Activated CD8-positive, alpha-beta memory T cell treated with anti-CD3 and anti-CD28 coated beads for 48 hours (primary cell): ENCODE data around the gene TUBA3E.
"Not testable (repeated sequence)": the region's sequence is repeated elsewhere in the genome, so short reads cannot be mapped to it uniquely, and the experiment has no call there.

Source experiments
- DNase-seq, 3 experiments: peaks; one replicate each; pipeline ENCODE4 v3.0.0-alpha.2; 2020; ENCODE audit warnings: low read depth in 2 of 3, low spot score in 2 of 3

Gene TUBA3E

DNA sequence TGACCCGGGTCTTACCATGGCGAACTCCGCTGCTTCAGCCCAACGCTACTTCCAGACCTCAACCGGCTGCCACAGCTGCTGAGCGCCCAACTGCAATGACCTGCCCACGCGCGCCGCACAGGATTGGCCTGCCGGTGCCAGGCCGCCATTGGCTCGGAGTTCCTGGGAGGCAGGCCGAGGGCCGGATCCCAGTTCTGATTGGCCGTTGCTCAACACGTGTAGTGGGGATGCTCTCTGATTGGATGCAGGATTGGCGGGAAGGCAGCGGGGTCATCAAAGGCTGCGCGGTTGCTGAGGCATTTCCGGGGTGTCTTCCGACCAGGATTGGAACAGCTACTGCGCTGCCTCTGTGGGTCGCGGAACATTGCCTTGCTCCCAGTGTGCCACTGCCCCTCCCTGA is at the start of gene TUBA3E:
TUBA3E (minus strand) TSS at position 97 of the 400 bp plus-strand sequence; CDS start at position 18, 79 bp downstream.
- DNase-seq, result no peak

DNA sequence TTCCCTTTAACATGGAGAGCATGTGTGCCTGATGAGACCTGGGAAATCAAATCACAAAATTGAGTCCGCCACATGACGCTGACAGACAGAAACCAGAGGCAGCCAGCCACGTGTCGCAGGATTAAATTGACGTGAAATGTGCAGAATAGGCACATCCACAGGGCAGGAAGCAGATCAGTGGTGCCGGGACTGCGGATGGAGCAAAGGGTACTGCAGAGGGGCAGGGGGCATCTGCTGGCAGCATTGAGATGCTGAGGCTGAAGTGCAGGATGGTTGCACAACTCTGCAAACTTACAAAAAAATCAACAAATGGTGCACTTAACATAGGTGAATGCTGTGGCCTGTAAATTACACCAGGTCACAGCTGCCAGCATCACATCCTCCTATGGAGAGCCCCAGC is 48.2 kb upstream of the TUBA3E start:
- no peak for DNase-seq

DNA sequence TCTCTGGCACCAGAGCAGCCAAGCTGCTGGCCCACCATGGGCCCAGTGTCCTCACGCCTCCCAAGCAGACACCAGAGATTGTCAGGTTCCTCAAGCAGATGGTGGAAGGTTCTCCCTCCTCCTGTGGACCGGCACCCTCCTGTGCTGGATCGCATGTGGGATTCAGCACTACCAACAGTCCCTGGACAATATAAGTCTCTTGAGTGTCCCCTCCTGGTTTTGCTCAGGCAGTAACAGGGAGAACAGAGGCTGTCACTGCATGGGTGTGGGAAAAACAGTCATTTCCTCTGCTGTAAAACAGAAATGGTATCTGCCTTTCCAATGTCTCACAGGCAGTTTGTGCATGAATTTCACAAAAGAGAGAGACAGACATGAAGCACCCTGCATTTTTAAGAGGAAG is 47.7 kb upstream of the TUBA3E start:
- DNase-seq, result no peak

DNA sequence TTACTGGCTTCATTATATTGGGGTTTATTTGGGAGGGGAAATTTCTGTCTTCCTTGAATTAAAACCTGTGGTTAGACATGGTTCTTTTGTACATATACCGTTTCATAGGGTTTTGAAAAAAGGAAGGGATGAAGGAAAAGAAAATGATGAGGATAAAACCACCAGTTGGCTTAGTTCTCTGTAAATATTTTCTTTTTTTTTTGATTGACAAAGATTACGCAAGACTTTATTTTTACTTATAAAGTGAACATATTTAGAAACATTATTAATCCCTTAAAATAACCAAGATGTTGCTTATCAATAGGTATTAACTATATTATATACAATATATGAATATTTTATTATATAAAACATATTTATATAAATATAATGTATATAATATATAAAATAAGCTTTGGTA is 45.1 kb upstream of the TUBA3E start:
- no peak for DNase-seq

DNA sequence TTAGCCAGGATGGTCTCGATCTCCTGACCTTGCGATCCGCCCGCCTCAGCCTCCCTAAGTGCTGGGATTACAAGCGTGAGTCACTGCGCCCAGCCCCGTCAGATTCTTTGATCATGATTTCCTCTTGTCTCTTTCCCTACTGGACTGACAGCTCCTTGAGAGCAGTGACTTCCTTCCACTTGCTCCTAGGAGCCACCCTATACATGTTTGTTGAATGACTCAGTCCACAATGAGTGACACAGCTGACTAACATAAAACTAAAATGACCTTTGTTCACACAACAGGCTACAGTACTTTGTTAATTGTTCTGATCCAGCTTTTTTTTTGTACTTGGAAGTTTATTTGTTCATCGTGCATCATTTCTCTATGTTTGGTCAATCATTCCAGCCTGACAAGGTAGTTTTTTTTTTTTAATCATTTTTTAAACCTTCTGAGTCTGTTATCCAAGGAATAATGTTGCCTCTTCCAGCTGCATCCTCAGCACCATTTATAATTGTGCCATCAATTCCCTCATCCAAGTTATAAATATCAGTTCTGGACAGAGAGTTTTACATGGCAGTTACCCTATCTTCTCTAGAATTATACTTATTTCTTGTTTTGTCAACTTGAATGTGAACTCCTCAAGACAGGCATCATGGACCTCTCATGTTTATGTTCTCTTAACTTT is 42.9 kb upstream of the TUBA3E start:
- DNase-seq, result no peak

DNA sequence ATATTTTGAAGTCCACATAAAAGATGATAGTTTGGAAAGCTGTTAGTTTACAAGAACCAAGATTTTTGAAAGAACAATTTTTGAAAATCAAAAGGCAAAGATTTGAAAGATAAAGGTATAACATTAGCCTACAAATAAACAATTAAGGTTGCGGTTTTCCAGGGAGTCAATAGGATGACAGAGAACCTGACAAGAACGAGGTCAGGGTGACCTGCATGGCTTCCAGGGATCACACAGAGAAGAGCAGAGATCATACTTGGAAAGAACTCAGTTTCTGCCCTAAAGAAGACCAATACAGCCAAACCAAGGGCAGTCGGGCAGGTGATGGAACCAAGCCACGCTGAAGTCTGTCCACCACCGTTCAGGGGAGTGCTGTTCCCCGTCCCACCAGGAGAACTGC is 41.3 kb upstream of the TUBA3E start:
- not testable (repeated sequence) for DNase-seq

DNA sequence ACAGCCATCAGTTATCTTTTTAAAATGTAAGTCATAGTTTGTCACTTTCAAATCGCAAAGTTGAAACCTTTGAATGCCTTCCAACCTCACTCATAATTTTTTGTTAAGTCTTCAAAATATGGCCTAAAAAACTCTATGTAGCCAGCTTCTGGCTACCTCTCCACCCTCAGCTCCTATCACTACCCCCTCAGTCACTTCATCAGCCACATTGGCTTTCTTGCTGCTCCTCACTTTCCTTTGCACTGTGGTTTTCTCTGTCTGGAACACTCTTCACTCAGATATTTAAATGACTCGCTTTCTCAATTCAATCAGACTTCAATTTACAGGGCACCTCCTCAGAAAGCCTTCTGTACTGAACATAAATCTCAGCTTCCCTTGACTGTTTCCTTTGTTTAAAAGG is 34.8 kb upstream of the TUBA3E start:
- not testable (repeated sequence) for DNase-seq

DNA sequence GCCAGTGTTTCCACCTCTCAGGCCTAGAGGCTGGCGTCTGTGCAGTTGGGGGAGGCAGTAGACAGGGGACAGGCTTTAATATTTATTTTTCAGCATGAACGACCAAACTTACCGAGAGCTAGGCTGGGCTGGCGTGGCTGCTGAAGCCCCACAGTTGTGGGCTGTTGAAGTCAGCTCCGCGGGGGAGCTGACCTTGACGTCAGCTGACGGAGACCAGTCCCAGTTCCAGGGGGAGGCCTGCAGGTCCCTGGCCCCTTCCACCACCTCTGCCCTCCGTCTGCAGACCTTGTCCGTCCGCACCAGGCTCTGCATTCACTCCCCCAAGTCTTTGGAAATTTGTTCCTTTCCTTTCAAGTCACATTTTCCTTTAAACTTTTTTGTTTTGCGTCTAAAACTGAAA is 33.4 kb upstream of the TUBA3E start:
- no peak for DNase-seq

DNA sequence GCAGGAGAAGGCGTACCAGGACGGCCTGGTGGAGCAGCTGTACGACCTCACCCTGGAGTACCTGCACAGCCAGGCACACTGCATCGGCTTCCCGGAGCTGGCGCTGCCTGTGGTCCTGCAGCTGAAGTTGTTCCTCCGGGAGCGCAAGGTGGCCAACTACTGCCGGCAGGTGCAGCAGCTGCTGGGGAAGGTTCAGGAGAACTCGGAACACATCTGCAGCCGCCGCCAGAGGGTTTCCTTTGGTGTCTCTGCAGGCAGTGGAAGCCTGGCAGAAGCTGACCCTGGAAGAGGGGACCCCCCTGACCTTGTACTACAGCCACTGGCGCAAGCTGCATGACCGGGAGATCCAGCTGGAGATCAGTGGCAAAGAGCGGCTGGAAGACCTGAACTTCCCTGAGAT is 32.7 kb upstream of the TUBA3E start:
- not testable (repeated sequence) for DNase-seq

DNA sequence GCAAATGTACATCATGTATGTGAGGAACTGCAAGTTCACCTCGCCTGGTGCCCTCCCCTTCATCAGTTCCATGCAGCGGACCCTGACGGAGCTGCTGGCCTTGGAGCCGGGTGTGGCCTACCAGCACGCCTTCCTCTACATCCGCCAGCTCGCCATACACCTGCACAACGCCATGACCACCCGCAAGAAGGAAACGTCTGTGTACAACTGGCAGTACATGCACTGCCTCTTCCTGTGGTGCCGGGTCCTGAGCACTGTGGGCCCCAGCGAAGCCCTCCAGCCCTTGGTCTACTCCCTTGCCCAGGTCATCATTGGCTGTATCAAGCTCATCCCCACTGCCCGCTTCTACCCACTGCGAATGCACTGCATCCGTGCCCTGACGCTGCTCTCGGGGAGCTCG is 32.1 kb upstream of the TUBA3E start:
- not testable (repeated sequence) for DNase-seq

DNA sequence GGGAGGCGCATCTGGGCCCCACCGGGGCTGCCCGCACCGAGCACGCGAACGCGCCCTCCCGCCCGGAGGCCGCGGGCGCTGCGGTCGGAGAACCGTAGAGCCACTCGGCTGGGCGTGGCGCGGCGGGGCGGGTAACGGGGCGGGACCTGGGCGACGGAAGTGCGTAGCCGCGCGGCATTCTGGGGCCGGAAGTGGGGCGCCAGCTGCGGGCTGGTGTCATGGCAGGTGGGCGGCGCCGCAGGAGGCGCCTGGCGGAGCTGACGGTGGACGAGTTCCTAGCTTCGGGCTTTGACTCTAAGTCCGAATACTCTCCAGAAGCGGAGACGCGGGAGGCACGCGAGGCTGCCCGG is 30.9 kb upstream of the TUBA3E start:
- not testable (repeated sequence) for DNase-seq

DNA sequence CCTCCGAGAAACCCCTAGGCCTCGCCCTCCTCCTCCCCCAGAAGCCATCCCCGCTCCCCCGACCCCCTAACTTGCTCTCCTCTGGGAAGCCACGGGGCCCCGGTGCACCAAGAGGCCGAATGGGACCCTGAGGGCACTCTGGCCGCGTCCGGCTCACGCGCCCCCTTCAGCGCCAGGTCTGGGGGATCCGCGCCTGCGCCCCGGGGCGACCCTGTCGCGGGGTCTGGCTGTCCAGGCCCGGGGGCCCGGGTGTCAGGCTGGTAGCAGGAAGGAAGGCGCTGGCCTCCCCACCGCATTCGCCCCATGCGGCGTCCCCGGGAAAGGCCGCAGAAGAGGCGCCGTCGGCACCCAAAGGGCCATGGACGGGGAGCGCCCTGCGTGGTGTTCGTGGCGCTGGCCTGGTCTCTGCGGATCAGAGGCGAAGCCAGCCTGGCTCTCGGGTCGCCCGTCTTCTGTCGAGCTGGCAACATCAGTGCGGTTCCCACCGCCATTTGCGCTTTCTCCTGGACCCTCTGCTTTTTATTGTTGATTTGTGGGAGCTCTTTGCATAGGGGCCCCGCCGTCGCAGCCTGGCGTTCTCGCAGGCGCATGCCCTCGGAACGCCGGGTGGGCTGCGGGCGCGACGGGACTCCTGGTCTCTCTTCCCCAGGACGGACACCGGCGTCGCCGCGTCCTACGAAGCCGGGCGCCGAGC is 30.4 kb upstream of the TUBA3E start:
- DNase-seq, result not testable (repeated sequence)

DNA sequence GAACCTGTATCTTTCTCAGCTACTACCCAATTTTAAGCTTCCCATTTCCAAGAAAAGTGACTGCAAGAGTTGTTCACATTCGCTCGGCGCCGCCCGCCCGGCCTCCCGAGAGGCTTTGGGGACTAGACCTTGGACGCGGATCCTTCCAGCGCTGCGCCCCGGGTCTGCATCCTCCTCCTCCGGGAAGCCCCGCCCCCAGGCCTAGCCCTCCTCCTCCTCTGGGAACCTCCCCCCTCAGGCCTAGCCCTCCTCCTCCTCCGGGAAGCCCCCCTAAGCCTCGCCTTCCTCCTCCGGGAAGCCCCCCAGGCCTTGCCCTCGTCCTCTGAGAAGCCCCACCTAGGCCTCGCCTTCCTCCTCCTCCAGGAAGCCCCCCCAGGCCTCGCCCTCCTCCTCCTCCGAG is 29.8 kb upstream of the TUBA3E start:
- not testable (repeated sequence) for DNase-seq

DNA sequence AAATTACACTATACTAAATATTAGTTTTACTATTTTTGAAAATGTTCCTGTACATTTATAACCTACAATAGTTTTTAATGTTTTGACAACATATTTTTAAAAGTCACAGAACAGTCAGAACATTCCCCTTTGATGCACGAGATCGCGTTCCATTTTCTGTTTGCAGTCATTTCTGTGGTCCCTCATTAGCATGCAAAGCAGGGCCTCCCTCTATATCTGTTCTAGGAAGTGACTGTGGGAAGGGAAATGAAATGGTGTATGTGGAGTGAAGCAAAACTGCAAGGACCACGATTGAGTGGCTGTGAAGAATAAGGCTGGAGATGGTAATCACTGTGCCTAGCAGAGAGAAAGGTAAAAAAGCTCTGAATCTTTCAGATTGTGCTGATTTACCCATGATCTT is 24.3 kb upstream of the TUBA3E start:
- not testable (repeated sequence) for DNase-seq

DNA sequence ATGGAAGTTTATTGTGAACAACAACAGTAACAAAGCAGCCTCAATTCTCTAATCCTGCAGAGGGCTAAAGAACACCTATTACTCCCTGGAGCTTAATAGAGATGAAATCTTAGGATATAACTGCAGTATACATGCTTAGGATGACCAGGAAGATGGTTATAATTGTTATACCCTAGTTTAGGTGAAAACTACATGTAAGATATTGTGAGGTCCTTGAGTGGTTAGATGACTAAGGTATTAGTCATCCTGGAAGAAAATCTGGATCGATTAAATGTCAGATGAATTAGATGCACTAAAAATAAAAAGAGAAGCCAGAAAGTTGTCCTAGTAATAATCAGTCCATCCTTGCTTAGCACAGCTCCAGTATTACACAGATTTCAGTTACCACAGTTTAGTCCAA is 22.3 kb upstream of the TUBA3E start:
- DNase-seq, result not testable (repeated sequence)

DNA sequence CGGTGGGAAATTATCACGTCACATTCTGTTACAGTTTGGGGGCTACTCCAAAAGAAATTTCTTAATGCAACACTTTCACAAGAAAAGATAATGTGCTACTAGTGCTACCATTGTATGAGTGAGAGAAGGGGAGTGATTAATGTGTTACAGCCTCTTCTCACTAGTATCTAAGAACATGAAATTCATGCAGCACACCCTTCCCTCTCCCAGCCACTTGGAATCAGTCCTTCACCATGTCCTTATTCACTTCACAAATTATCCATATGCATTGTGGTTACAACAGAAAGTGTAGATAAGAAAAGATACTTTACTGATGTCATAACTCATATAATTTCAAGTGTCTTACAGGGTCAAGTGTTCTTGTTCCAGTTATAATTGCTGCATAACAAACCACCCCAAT is 20.9 kb upstream of the TUBA3E start:
- not testable (repeated sequence) for DNase-seq

DNA sequence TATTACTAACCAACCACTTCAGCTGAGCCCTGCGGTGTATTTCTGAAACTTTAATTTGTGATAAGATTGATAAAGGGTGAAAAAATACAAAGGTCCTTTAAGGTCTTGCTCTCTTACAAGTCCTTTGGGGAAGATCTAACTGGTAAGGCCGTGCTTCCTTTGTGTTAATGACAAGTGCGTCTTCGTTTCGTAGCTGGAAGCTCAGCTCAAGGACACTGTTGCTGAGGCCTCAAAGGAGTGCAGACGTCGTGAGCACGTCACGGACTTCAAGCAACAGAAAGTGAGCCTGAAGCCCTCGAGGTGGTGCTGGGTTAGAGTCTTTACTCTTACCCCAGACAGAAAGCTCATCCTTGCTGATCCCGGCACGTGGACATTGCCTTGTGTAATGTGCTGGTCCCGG is 8.8 kb upstream of the TUBA3E start:
- not testable (repeated sequence) for DNase-seq

DNA sequence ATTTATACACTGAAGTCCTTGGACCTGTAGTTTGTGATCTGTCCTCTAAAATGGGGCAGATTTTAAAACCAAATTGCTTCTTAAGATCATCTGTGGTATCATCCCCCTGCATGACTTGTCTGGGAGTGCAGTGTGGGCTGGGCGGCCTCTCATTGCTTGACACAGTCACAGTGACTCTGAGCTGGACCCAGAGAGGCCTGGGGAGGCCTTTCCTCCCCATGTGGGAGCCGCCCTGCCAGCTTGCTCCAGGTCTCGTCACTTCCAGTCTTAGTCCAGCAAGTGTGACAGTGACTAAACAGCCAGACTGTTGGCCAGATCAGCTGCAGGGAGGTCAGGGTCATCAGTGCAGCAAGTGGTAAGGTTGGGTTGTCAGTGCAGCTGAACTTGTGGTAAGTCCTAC is 4.9 kb upstream of the TUBA3E start:
- not testable (repeated sequence) for DNase-seq

DNA sequence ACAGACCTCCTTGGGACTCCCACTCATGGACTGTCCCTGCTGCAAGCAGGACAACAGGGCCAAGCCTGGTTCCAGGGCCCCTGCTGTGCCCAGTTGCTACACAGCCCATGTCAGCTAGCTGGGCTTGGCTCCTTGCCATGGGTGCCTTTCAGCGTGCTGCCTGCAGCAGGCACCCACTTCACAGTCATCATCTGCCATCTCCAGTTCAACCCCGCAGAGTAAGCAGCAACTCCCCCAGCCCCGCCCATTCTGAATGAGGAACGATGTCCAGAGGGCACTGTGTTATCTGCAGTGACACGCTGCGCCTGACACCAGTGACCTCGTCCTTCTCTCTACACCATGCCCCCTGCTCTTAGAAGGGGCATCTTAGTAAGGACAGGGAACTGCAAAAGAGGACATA is 4.3 kb upstream of the TUBA3E start:
- DNase-seq, result not testable (repeated sequence)

DNA sequence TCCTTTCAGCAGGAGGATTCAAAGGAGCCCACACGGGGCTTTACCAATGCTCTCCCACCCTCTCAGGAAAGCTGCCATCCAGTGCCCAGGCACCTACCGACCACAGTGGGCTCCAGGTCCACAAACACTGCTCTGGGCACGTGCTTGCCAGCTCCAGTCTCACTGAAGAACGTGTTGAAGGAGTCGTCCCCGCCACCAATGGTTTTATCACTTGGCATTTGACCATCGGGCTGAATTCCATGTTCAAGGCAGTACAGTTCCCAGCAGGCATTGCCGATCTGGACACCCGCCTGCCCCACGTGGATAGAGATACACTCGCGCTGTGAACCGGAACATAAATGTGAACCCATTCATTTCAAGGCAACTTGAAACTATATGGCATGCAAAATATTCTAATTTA is 2.2 kb downstream of the TUBA3E start:
- DNase-seq, result not testable (repeated sequence)

DNA sequence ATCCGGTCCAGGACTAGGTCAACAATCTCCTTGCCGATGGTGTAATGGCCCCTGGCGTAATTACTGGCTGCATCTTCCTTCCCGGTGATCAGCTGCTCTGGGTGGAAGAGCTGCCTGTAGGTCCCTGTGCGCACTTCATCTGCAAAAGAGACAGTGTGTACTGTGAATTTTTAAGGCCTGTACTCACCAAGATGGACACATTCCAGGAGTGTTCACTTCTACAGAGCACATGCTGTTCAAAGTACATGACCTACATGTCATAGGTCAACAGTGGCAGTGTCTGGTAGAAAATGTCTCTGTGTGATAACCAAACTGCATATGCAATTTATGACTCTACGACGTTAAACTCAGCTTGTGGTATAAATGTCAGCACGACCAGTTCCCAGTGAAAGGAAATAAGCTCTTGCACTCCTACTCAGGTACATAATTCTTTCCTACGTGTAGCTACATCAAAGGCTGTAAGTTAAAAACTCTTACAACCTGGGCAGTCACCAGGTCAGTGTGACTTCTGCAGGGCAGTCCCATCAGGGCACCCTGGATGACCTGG is 3.1 kb downstream of the TUBA3E start:
- DNase-seq, result not testable (repeated sequence)

DNA sequence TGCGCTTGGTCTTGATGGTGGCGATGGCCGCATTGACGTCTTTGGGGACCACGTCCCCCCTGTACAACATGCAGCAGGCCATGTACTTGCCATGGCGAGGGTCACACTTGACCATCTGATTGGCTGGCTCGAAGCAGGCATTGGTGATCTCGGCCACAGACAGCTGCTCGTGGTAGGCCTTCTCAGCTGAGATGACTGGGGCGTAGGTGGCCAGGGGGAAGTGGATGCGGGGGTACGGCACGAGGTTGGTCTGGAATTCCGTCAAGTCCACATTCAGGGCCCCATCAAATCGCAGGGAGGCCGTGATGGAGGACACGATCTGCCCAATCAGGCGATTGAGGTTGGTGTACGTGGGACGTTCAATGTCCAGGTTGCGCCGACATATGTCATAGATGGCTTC is 4.4 kb downstream of the TUBA3E start:
- DNase-seq, result not testable (repeated sequence)

DNA sequence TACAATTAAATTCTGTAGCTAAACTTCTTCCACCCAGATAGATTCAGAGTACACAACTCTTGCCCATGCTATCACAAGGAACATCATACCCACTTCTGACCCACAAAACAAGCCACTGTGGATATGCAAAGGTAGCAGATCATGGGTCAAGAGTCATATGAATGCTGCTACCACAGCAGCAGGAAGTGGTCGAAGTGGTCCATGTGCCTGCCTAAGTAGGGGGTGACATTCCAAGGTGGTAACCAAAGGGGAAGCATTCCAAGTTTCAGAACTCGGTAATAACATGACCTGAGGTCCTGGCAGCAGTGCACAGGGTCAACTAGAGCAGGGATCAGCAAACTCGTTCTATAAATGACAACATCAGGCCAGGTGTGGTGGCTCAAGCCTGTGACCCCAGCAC is 5.8 kb downstream of the TUBA3E start:
- DNase-seq, result not testable (repeated sequence)
